Superior temporal gyrus (tissue), 1 donor: Measurements from ENCODE around the gene DOCK2.

Experiments
- DNase-seq: peaks from one replicate; pipeline ENCODE4 v3.0.0-alpha.2; 2016; ENCODE audit errors: extremely low spot score

The DOCK2 gene

DNA sequence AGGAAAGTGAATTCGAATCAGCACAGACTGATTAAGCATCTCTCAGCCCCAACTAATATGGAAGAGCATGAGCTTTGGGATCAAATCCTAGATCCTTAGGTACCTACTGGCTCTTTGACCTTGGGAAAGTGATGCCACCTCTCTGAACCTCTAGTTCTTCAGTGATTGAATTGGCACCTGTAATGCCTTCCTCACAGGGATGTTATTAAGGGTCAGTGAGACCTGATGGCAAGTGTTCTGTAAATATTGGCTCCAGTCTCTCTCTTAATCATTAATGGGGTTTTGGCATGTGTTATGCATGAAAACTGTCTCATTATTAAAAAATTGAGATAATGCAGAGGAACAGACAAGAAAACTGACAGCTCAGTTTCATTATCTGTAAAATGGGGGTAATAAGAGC, 227.4 kb downstream of the DOCK2 start:
- no peak for DNase-seq

- no peak for DNase-seq
Measured at GRCh38 chr5:169867347-169867746, 230.3 kb downstream of the DOCK2 start.

DNA sequence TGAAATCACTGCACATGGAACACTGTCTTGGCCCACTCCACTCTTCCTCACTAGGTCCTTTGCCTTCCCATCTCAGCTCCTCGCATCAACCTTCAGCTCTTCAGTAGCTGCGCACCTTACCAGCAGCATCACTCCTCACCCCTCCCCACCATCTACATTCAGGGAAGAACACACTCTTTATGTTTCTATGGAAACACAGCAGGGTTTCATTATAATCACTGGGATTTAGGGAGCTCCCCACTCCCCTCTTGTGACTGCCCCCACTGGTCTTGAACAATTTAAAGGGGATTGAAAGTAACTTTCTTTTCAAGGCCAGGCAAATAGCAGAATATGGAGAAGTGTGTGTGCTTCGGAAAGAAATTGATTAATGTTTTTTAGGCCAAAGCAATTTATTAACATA, 232.0 kb downstream of the DOCK2 start:
- DNase-seq: no peak

DNA sequence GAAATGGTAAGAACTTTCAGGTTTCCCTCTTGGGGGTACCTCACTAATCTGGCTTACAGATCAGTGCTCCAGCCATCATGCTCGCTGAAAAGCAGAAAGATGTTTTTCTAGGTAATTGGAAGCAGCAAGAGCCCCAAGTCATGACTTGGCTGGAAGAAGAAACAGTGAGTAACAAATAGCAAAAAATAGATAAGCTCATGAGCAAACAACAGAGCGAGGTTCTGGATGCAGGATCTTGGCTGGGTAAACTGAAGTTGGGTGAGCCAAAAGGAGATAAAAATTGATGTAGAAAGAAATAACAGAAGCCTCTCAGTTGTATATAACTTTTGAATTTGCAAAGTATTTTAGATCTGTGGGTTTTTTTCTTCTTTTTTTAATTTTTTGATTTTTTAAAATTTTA, 233.1 kb downstream of the DOCK2 start:
- DNase-seq: no peak

DNA sequence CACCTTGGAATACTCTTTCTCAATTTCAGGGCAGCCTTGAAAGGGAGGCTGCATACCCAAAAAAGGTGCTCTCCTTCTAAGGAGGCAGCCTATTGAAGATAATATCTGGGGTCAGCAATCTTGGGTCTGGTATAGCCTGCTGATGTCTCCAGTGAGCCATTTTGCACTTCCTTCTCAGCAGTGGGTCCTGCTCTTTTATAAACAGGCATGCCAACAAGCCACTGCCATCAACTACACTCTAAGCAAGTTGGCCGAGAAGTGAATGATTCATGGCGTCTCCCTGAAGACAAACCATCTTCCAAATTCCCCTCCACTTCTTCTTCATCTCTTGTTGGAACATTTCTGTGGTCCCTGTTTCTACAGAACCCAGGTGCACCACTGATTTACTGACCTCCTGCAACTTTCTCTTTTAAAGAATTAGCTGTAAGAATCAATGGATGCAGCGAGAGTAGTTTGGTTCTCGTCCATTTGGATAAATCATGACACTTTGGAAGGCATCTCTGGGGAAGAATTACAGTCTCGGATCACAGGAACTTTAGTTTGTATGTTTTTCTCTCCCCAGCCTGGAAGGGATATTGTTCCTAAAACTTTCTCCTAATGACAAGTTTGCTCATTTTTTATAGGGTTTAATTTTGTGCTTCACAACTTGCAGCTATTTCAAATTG, 234.9 kb downstream of the DOCK2 start:
- DNase-seq: no peak

- DNase-seq: peak; percentile 78
Measured at GRCh38 chr5:169873642-169874041, 236.6 kb downstream of the DOCK2 start.

GRCh38 chr5:169874621-169875020, 237.5 kb downstream of the DOCK2 start:
- DNase-seq: no peak

- no peak for DNase-seq
Measured at GRCh38 chr5:169875091-169875728, 238.1 kb downstream of the DOCK2 start.

- no peak for DNase-seq
Measured at GRCh38 chr5:169875731-169876130, 238.7 kb downstream of the DOCK2 start.

GRCh38 chr5:169876386-169876785, 239.3 kb downstream of the DOCK2 start:
- no peak for DNase-seq

- DNase-seq: no peak
Measured at GRCh38 chr5:169880012-169880663, 243.1 kb downstream of the DOCK2 start.

DNA sequence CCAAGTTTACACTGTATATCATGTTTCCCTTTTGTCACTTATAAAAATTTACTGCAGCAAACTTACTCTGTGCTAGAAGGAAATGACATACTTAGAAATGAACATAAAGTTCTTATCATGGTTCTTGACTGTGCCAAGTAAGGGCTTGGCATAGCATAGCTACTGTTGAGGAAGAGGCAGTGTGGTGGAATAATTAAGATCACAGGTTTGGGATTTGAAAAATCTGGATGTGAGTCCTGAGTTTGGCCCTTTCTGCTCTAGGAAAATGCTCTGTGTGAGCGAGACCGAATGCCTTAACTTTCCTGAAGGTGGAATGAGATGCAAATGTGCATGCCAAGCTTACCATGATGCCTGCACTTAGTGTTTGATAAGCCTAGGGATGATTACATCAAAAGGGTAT, 243.7 kb downstream of the DOCK2 start:
- DNase-seq: no peak

DNA sequence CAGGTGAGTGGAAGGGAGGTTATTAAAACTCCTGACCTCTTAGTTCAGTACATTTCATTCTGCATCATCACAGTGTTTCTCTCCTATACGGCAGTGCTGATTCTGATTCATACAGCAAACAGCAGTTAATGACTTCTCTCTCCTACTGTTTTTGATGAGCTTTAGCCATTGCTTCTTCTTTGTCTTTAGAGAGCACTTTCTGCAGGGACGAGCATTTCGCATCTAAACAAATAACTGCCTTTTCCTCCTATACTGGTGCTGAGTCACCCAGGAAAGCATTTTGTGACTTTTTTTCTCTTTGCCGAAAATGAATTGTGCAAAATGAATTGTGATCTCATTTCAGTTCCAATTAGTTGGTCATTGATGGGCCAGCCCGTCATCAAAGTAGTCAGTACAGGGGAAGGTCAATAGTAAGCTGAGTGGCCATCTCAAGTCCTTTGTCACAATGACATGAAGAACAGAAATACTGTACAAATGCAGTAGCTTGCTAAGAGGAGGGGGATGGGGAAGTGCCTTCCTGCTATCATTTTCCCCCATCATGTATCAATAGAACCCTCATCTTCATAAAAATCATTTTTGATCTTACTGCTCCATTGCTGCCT, 244.7 kb downstream of the DOCK2 start:
- DNase-seq: no peak

DNA sequence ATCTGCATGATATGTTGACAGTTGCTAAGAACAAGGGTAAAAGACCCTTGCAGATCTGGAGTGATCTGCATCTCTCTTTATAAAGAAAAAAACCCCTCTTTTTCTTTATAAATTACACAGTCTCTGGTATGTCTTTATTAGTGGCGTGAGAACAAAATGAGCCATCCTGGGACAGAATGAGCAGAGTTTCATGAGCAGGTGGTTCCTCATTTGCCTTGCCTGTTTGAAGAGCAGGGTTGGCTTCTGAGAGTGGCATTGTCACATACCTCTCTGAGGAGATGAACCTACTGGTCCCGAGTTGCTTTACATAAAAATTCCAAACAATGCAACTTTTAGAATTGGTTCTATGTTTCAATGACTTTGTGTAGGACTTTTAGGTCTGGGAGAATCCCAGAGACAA, 249.0 kb downstream of the DOCK2 start:
- DNase-seq: no peak

DNA sequence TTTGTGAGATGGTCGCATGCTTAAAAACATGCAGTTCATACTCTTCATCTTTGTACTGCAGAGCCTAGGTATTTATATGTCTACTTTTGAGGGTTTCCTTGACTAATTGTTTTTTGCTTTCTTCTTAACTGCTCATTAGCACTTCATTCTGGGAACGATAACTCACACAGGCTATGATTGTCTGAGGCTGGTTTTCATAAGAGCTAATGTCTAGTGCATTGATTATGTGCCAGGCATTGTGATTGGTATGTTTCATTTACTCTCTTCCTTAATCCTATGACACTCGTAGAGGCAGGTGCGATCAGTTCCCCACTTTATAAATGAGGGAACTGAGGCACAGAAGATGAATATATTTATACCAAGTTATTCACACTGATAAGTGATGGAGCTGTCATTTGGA, 249.6 kb downstream of the DOCK2 start:
- DNase-seq: no peak

- no peak for DNase-seq
Measured at GRCh38 chr5:169889572-169889971, 252.5 kb downstream of the DOCK2 start.

DNA sequence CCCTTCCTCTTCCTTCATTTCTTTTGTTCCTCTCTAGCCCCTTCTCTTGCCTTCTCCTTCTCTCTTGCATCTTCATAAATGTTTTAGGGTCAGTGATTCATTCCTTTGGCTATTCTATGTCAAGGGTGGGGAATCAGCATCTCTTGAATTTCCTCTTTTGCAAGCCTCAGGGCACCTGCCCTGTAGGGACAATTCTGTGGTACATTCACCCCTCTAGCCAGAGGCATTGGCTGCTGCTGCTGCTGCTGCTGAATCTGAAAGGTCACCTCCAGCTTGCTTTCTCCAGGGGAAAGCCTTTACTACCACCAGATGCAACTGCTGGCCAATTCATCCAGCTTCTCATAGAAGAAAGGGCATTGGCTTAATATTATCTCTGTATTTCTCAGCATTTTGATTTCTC, 255.9 kb downstream of the DOCK2 start:
- no peak for DNase-seq

DNA sequence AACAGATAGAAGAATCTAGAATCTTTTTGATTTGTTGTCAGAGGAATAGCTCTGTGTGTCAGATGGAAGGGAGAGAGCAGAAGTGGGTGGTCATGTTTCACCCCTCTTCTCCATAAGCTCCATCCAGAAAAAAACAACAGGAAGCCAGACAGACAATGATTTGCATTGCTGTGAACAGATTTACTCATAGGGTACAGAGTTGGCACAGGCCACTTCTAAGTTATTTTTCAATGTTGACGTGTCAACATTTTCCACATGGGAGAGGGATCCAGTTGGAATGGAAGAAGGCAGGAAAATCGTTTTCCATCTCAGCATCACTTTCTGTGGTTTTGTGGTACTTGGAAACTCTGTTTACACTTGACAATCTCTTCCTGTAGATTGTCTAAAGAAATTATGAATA, 256.5 kb downstream of the DOCK2 start:
- DNase-seq: no peak

DNA sequence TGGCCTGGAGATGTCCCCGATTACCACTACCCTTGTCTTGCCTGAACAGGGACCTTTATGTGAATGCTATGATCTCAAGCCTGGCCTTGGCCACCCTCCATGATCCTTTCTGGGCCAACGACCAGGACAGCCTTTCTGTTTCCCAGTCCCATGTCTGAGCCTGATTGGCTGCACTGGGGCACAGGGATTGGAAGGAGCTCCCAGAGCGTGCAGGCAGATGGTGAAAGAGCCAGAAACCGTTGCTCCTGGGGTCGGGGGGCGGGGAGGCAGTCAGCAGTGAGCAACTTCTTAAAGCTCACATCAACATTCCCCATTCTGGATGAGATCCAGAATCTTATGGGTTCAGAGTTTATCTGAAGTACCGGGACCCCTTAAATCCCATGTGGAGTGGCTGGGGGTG, 258.9 kb downstream of the DOCK2 start:
- peak; percentile 94 for DNase-seq

DNA sequence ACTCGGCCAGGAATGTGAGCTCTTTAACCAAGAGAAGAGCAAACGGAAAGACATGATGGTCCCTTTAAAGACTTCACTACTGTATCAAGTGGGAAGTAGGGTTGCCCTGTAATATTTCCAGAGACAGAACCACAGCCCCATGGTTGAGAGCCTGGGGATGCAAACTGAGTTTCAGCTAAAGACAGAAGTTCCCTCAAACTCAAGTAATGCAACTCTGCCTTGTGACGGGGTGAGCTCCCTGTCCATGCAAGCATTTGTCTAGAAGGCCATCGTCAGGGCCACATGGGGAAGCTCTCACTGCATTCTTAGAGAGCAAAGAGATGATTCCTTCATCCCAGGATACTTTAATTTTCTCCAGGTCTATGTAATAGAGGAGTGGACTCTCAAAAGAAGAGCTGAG, 260.4 kb downstream of the DOCK2 start:
- no peak for DNase-seq

DNA sequence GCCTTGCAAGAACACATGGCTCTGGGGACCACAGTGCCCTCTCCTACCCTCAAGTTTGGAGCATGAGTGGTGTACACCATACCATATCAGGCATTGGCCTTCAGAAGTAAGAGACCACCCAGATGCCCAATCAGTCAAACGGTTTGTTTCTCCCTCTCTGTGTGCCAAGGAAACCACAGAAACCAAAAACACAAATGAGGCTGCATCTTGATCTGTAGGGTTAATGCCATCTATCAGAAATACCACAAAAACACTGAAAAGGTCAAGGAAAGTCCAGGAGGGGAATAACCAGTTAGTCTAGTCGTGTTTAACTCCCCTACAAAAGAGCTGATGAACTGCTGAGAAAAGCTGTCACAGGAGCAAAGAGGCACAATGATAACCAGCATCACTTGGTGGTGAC, 264.8 kb downstream of the DOCK2 start:
- no peak for DNase-seq

DNA sequence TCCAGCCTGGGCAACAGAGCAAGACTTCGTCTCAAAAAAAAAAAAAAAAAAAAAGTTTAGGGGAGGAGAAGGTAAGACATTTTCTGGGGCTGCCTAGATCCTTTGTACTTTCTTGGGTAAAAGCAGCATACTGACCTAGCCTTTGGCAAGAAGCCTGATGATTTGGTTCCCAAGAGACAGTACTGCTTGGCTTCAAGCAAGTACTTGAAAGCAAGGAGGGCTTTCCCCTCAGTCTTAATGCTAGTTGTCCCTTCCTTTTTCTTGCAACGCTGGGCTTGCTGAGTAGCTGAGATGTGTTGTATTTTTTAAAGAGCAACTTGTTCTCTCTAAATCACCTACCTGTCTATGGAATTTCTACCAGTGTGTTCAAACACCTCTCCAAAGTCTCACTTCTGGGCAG, 267.0 kb downstream of the DOCK2 start:
- no peak for DNase-seq

- no peak for DNase-seq
Measured at GRCh38 chr5:169904508-169904907, 267.4 kb downstream of the DOCK2 start.
